ENCODE measurements around the gene CDH26.

CDH26 gene

GRCh38 chr20:59988141-59988540 is 29.9 kb downstream of the CDH26 start:
- DNase-seq = no peak

GRCh38 chr20:59992526-59993084 is 34.4 kb downstream of the CDH26 start:
- DNase-seq = no peak

DNA sequence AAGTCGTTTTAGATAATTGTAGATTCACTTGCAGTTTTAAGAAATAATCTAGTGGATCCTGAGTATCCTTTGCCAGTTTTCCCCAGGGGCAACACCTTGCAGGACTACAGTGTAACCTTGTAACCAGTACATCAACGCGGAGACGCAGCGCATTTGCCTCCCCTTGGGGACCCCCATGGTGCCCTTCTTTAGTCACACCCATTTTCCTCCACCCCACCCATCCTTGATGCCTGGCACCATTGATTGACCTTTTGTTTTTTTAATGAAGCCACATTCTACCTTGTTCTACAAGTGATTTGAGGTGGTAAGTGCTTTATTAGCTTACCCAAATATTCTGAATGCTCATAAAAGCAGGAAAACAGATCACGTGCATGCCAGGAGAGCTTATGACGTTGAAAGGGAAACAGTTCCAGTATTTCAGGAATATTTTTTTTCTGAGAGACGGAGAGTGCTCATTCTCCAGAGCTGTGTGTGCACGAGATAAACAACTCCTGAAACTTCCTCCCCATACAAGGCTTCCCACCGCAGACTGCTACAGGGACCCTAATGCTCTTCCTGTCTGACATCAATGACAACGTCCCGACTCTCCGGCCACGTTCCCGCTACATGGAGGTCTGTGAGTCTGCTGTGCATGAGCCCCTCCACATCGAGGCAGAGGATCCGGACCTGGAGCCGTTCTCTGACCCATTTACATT is 35.7 kb downstream of the CDH26 start:
- DNase-seq = no peak

DNA sequence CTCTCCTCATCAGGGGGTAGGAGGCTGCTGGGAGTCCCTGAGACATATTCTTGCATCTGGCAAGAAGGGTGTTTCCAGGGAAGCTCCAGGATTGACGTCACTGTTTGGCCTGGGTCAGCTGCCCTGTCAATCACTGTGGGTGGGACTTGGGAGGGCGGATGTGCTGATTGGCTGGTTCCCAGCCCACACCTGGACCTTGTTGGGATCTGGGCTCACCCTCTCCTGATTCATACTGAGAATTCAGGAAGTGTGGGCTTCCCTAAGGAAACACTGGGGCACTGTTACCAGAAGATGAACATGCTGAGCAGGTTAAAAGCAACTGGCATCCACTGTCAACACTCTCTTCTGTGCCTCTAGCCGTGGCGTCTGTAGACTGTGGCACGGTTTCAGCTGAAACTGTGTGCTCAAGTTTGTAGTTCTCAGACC is 36.5 kb downstream of the CDH26 start:
- DNase-seq = no peak

DNA sequence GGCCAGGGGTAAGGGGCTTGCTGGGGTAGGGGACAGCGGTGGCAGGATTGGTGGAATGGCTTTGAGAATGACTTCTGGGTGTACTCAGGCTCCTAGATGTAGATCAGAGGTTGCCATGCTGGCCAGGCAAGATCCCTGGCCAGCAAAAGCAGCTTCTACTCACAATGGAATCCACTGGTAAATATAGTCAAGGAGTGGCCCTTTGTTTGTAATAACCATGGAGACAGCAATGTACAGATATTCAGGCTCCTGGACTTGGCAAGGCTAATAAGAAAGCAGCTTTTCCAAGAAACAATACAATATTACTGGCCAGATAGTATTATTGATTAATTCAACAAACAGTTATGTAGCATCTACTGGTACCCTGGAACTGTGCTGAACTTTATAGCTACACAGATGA is 37.9 kb downstream of the CDH26 start:
- DNase-seq = no peak

DNA sequence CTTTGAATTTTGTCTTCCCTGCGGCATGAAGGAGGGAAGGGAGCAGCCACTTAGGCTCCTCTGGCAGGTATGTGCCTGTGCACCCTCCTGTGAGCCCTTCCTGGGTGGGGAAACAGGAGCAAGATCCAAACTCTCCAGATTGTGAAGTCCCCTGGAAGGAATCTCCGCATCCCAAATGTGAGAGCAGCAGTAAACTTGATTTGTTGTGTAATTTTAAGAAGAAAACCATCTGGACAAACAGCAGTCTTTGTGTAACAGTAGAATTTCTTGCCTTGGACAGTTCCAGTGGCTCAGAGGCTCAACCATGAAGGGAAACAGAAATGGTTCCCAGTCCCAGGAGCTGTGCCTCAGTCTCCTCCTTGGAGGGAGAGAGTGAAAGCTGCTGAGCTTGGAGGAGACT is 39.7 kb downstream of the CDH26 start:
- DNase-seq = no peak

DNA sequence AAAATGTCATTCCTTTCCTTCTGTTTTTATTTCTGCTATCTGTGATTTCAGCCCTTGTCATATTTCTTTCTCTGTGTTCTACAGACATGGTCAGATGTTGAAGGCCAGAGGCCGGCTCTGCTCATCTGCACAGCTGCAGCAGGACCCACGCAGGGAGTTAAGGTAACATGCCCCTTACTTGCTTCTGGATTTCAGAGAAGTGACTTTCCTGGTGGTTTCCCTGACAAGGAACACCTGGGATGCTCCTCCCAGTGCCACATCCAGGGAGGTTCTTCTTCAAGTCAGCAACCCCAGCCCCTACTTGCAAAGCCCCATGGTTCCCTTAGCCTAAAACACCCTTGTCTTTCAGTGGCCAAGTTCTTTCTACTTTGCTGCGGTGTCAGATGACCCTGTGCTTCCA is 41.3 kb downstream of the CDH26 start:
- DNase-seq = no peak

GRCh38 chr20:60000271-60001042 is 42.2 kb downstream of the CDH26 start:
- no peak for DNase-seq

DNA sequence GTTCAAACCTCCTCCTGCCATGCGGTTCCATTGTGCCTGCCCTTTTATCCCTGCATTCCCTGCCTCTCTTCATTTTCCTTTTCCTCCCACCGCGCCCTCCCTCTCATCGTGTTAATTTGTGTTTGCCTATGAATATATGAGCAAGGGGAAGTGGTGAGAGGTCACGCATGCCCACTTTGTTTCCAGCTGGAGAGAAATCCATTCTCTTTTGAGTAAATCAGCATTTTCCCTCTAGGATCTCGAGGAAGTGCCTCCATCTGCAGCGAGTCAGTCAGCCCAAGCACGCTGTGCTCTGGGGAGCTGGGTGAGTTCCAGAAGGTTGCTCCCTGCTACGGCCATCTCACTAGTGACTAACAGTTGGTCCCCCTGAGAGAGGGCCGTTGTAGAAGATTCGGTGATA is 42.9 kb downstream of the CDH26 start:
- no peak for DNase-seq

- DNase-seq = no peak
Observed at GRCh38 chr20:60003776-60004175, 45.6 kb downstream of the CDH26 start.

GRCh38 chr20:60006261-60006660 is 48.0 kb downstream of the CDH26 start:
- no peak for DNase-seq

GRCh38 chr20:60007464-60007863 is 49.2 kb downstream of the CDH26 start:
- DNase-seq = no peak

- no peak for DNase-seq
Observed at GRCh38 chr20:60008130-60008808, 50.0 kb downstream of the CDH26 start.

GRCh38 chr20:60009318-60009717 is 51.1 kb downstream of the CDH26 start:
- no peak for DNase-seq

DNA sequence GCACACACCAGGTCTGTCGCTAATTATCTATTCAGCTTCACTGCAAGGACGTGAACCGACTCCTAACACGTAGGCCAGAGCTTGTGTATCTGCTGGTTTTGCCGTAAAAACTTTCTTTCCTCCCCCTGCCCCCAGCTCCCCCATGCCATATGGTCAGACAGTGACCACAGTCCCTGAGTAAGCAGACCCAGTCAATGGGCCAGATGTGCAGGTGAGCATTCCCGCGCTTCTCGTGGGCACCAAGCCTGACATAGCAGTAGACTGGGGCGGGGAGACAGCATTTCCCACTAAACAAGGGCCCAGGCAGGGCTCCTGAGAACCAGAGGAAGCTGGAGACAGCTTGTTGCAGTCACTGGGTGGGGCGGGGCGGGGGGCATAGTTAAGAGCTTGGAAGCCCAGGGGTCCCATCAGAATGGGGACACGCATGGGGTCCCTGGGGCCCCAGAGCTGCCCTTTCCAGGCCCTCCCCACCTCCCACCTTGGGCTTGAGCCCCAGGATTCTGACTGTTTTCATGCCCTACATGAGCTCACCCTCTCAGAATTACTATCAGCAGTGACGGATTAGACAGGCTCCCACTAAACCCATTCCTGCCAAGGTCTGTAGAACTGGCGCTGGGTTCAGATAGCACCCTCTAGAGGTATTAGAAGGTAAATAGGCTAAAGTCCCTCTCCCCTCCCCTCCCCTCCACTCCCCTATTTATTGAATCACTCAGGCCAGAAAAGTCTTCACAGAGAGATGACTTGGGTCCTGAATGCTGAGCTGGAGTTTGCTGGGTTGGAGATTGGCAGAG is 51.8 kb downstream of the CDH26 start:
- no peak for DNase-seq

DNA sequence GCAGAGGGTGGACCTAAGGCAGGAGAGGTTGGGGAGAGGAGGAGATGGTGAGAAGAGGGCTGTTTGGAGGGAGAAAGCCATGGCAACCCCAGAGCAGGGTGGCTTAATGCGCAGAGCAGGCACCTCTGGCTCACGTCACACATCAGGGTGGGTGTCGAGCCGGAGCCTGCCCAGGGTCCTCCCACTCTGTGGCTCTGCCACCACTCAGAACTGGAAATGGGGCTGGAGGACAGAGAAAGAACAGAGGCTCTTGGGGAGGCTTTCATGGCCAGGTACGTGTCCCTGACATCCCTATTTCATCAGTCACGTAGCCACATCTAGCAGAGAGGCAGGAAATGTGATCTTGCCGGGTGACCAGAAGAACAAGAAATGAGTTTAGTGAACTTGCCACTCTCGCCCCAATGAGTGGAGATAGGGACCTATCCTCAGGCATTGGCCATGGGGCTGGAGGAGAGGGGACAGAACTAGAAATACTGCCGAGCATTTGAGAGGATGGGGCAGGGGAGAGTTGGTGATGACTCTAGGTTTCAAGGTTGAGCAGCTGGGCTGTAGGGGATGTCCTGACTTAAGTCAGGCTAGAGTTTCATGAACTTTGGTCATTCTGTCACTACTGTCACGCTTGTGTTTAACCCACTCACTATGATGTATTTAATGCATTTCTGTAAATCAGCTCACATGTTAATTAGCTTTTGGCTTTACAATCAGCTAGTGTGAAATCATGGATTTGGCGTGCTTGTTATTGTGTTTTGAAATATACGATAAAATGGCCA is 52.7 kb downstream of the CDH26 start:
- no peak for DNase-seq

DNA sequence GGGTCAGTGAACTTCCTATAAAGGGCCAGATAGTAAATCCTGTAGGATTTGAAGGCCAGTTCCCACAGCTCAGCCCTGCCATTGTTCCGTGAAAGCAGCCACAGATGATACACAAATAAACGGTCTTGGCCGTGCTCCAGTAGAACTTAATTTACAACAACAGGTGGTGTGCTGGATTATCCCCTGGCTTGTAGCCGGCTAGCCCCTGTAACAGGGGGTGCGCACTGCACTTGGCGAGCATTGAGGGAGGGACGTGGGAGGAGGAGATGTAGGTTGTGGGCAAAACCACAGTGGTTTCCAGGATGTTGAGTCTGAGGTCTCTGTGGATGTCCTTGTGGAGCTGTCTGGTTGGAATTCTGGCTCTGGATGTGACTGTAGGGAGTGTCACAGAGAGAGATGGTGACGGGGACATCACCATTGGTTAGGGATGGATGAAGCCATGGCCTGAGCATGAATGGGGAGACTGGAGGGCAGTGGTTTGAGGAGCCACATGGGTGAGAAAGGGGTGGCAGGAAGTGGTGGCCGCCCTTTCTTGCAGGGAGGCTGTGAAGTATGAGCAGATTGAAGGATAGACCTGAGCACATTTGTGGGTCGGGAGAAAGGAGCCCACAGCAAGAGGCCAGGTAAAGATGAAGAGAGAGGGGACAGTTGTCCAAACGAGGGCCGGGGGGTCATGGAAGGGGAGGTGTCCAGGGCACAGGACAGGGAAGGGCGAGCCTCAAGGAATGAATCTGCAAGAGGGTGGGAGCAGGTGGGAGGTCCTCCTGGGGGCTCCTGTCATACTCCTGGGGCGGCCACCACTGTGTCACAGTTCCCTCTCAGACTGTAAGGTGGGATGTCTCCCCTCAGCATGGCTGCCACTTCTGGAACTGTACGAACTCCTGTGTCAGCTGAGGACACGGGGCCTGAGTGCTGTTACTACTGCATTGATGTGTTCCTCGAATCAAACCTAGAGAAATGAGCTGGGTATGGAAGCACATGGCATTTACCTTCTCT is 53.6 kb downstream of the CDH26 start:
- no peak for DNase-seq

- DNase-seq = no peak
Observed at GRCh38 chr20:60013296-60014139, 55.3 kb downstream of the CDH26 start.

DNA sequence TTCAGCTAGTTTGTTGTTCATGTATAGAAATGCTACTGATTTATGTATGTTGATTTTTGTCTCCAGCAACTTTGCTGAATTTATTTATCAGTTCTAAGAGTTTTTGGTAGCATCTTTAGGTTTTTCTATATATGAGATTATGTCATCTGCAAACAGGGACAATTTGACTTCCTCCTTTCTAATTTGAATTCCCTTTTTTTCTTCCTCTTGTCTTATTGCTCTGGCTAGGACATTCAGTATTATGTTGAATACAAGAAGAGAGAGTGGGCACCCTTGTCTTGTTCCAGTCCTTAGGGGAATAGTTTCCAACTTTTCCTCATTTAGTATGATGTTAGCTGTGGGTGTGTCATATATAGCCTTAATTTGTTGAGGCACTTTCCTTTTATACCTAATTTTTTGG is 58.2 kb downstream of the CDH26 start:
- DNase-seq = no peak

GRCh38 chr20:60020251-60020650 is 62.0 kb downstream of the CDH26 start:
- DNase-seq = no peak

Measured in activated CD4-positive, alpha-beta T cell treated with anti-CD3 and anti-CD28 coated beads for 1 hour (primary cell).